ENCODE results near the gene MS4A5.
A peak's percentile ranks its signal among the peaks of the same experiment; 100 is the strongest.

MS4A5 gene

GRCh38 chr11:60455531-60456042, 26.2 kb downstream of the MS4A5 start, which contains the start of gene MS4A1:
TSS of gene MS4A1 (plus strand) at chr11:60455847. CDS start at chr11:60462375, 6,528 bp downstream.
- DNase-seq (ENCODE audit: low read depth): no peak
- TF ChIP-seq POLR2A (IDR thresholded peaks at IDR 0.05; ENCODE audit: extremely low read depth, insufficient read length) (no peak), CTCF (IDR thresholded peaks at IDR 0.05; ENCODE audit: low read depth, low read length) (no peak), MYC (IDR thresholded peaks at IDR 0.05; ENCODE audit: low read depth, low read length) (no peak), MAX (IDR thresholded peaks at IDR 0.05; ENCODE audit: low read depth, low read length) (no peak)
- no peak within 1 kb of the TSS for H3K4me3 ChIP-seq (ENCODE audit: low read depth, low read length)

GRCh38 chr11:60457576-60457975, 28.2 kb downstream of the MS4A5 start:
- no peak overlapping the region for H3K4me3 ChIP-seq (ENCODE audit: low read depth, low read length)
- TF ChIP-seq MAX (IDR thresholded peaks at IDR 0.05; ENCODE audit: low read depth, low read length): no peak
- no peak for TF ChIP-seq CTCF (IDR thresholded peaks at IDR 0.05; ENCODE audit: low read depth, low read length)
- no peak for TF ChIP-seq MYC (IDR thresholded peaks at IDR 0.05; ENCODE audit: low read depth, low read length)
- DNase-seq (ENCODE audit: low read depth): no peak

GRCh38 chr11:60459345-60459744, 30.0 kb downstream of the MS4A5 start:
- no peak overlapping the region for H3K4me3 ChIP-seq (ENCODE audit: low read depth, low read length)
- no peak for TF ChIP-seq MAX (IDR thresholded peaks at IDR 0.05; ENCODE audit: low read depth, low read length)
- no peak for DNase-seq (ENCODE audit: low read depth)

GRCh38 chr11:60468829-60469228, 39.5 kb downstream of the MS4A5 start:
- DNase-seq (ENCODE audit: low read depth): no peak
- no peak overlapping the region for H3K4me3 ChIP-seq (ENCODE audit: low read depth, low read length)
- TF ChIP-seq MAX (IDR thresholded peaks at IDR 0.05; ENCODE audit: low read depth, low read length): no peak
- TF ChIP-seq POLR2A (IDR thresholded peaks at IDR 0.05; ENCODE audit: extremely low read depth, insufficient read length): no peak
- no peak for TF ChIP-seq MYC (IDR thresholded peaks at IDR 0.05; ENCODE audit: low read depth, low read length)
- TF ChIP-seq CTCF (IDR thresholded peaks at IDR 0.05; ENCODE audit: low read depth, low read length): no peak

GRCh38 chr11:60469723-60470122, 40.4 kb downstream of the MS4A5 start:
- no peak for TF ChIP-seq POLR2A (IDR thresholded peaks at IDR 0.05; ENCODE audit: extremely low read depth, insufficient read length)
- TF ChIP-seq CTCF (IDR thresholded peaks at IDR 0.05; ENCODE audit: low read depth, low read length): peak; percentile 8
- no peak for TF ChIP-seq MAX (IDR thresholded peaks at IDR 0.05; ENCODE audit: low read depth, low read length)
- no peak for TF ChIP-seq MYC (IDR thresholded peaks at IDR 0.05; ENCODE audit: low read depth, low read length)
- no peak for DNase-seq (ENCODE audit: low read depth)
- no peak overlapping the region for H3K4me3 ChIP-seq (ENCODE audit: low read depth, low read length)

GRCh38 chr11:60477035-60477445, 47.7 kb downstream of the MS4A5 start:
- DNase-seq (ENCODE audit: low read depth): no peak
- TF ChIP-seq POLR2A (IDR thresholded peaks at IDR 0.05; ENCODE audit: extremely low read depth, insufficient read length) (no peak), MYC (IDR thresholded peaks at IDR 0.05; ENCODE audit: low read depth, low read length) (no peak)
- no peak overlapping the region for H3K4me3 ChIP-seq (ENCODE audit: low read depth, low read length)

GRCh38 chr11:60482361-60482760, 53.0 kb downstream of the MS4A5 start:
- H3K4me3 ChIP-seq (ENCODE audit: low read depth, low read length): no peak overlapping the region
- TF ChIP-seq MYC (IDR thresholded peaks at IDR 0.05; ENCODE audit: low read depth, low read length) (no peak), POLR2A (IDR thresholded peaks at IDR 0.05; ENCODE audit: extremely low read depth, insufficient read length) (no peak), CTCF (IDR thresholded peaks at IDR 0.05; ENCODE audit: low read depth, low read length) (no peak), MAX (IDR thresholded peaks at IDR 0.05; ENCODE audit: low read depth, low read length) (no peak)
- peak; percentile 59 for DNase-seq (ENCODE audit: low read depth)
